IMR-90 (cell line): Measurements from ENCODE around the gene LHFPL6. TPM values are rescaled to one million over a fixed set of nuclear protein-coding genes. Genes with fewer than 3 reads are reported as not detected.

Source experiments
- ATAC-seq: fragments of 200-7000 bp; cut with Tn5 transposase; 2 replicates; pipeline ENCODE4 v1.9.1; 2020; ENCODE audit warnings: low read depth, mild to moderate bottlenecking, moderate library complexity
- BruUV-seq: library from RNA; stranded (reverse); fragments of 400-500 nt; replicated peaks from 2 replicates; lab custom pipeline; 2021; lab: Mats Ljungman, UMichigan
- CTCF ChIA-PET: fragments of 300-600 bp; formaldehyde crosslinking; extraction: SDS; loops from one replicate; lab custom pipeline; 2021; ENCODE audit warnings: antibody characterized with exemption; lab: Yijun Ruan, JAX
- POLR2A ChIA-PET: fragments of 300-600 bp; sonication (Branson Sonifier 250); formaldehyde crosslinking; loops from one replicate; lab custom pipeline; 2022; ENCODE audit warnings: antibody characterized with exemption; ENCODE audit not compliant: unreplicated experiment; lab: Charles Lee
- DNase-seq: peaks from one replicate; pipeline ENCODE4 v3.0.0; 2013
- H2AFZ ChIP-seq: replicated peaks from 2 replicates; pipeline ENCODE3; 2013; ENCODE audit warnings: low read length, mild to moderate bottlenecking; ENCODE audit not compliant: poor library complexity
- H2AK5ac ChIP-seq: 2 replicates; pipeline ENCODE4 v1.6.1; 2013; ENCODE audit warnings: low read depth, low read length, inconsistent platforms
- H2AK9ac ChIP-seq: replicated peaks from 2 replicates; pipeline ENCODE3; 2013; ENCODE audit warnings: mild to moderate bottlenecking, low read depth, low read length, moderate library complexity; ENCODE audit not compliant: poor library complexity
- H2BK120ac ChIP-seq: 2 replicates; pipeline ENCODE4 v1.6.1; 2013; ENCODE audit warnings: low read depth, low read length, inconsistent platforms
- H2BK15ac ChIP-seq: 3 replicates; pipeline ENCODE4 v1.6.1; 2013; ENCODE audit warnings: low read depth, low read length, inconsistent platforms
- H2BK20ac ChIP-seq: 2 replicates; pipeline ENCODE4 v1.6.1; 2013; ENCODE audit warnings: low read depth, mild to moderate bottlenecking, inconsistent platforms, low read length, moderate library complexity
- H2BK5ac ChIP-seq: 2 replicates; pipeline ENCODE4 v1.6.1; 2013; ENCODE audit warnings: mild to moderate bottlenecking, low read depth, low read length, inconsistent platforms; ENCODE audit not compliant: poor library complexity, severe bottlenecking
- H3K14ac ChIP-seq: replicated peaks from 2 replicates; pipeline ENCODE4 v1.6.1; 2013; ENCODE audit warnings: low read depth, low read length, inconsistent platforms
- H3K18ac ChIP-seq: 2 replicates; pipeline ENCODE4 v1.6.1; 2013; ENCODE audit warnings: low read depth, low read length, control low read depth
- H3K23ac ChIP-seq: 2 replicates; pipeline ENCODE4 v1.6.1; 2013; ENCODE audit warnings: low read depth, low read length, inconsistent platforms
- H3K27ac ChIP-seq: 2 replicates; pipeline ENCODE4 v1.5.1; 2013; ENCODE audit warnings: mild to moderate bottlenecking, control low read depth, low read length; ENCODE audit not compliant: insufficient read depth
- H3K27me3 ChIP-seq: 2 replicates; pipeline ENCODE4 v1.6.1; 2013; ENCODE audit warnings: low read length; ENCODE audit not compliant: control insufficient read depth, insufficient read depth
- H3K36me3 ChIP-seq: 2 replicates; pipeline ENCODE4 v1.6.1; 2013; ENCODE audit warnings: low read length, mixed read lengths; ENCODE audit not compliant: control insufficient read depth, insufficient read depth
- H3K4ac ChIP-seq: 2 replicates; pipeline ENCODE4 v1.6.1; 2013; ENCODE audit warnings: low read depth, low read length, inconsistent platforms
- H3K4me1 ChIP-seq: 2 replicates; pipeline ENCODE4 v1.6.1; 2013; ENCODE audit warnings: low read length, mixed read lengths; ENCODE audit not compliant: control insufficient read depth, insufficient read depth
- H3K4me2 ChIP-seq: 2 replicates; pipeline ENCODE4 v1.6.1; 2013; ENCODE audit warnings: low read depth, mild to moderate bottlenecking, control low read depth, low read length, moderate library complexity
- H3K4me3 ChIP-seq: 2 replicates; pipeline ENCODE4 v1.5.1; 2013; ENCODE audit warnings: low read depth, mild to moderate bottlenecking, control low read depth, low read length, moderate library complexity; ENCODE audit not compliant: insufficient read depth
- H3K56ac ChIP-seq: 2 replicates; pipeline ENCODE4 v1.6.1; 2013; ENCODE audit warnings: low read length, inconsistent platforms; ENCODE audit not compliant: insufficient read depth; ENCODE audit errors: extremely low read depth
- H3K79me1 ChIP-seq, 2 experiments: 2 replicates each; pipeline ENCODE4 v1.6.1; 2013; ENCODE audit warnings: low read length in 2 of 2, inconsistent platforms in 1 of 2, low read depth in 1 of 2
- H3K9ac ChIP-seq: 2 replicates; pipeline ENCODE4 v1.6.1; 2013; ENCODE audit warnings: low read depth, low read length, control low read depth
- H3K9me1 ChIP-seq: 2 replicates; pipeline ENCODE4 v1.6.1; 2013; ENCODE audit warnings: low read length, inconsistent platforms; ENCODE audit not compliant: insufficient read depth
- H3K9me3 ChIP-seq: 2 replicates; pipeline ENCODE4 v1.6.1; 2013; ENCODE audit warnings: low read length; ENCODE audit not compliant: control insufficient read depth, insufficient read depth
- H4K20me1 ChIP-seq: 2 replicates; pipeline ENCODE4 v1.6.1; 2013; ENCODE audit warnings: low read length, inconsistent platforms; ENCODE audit not compliant: insufficient read depth
- H4K5ac ChIP-seq: 2 replicates; pipeline ENCODE4 v1.6.1; 2013; ENCODE audit warnings: mild to moderate bottlenecking, low read depth, low read length, control low read depth
- H4K8ac ChIP-seq, 2 experiments: 2 replicates each; pipeline ENCODE4 v1.6.1; 2013; ENCODE audit warnings: low read depth in 2 of 2, low read length in 2 of 2, control low read depth in 1 of 2, inconsistent platforms in 1 of 2
- H4K91ac ChIP-seq: 2 replicates; pipeline ENCODE4 v1.6.1; 2013; ENCODE audit warnings: low read depth, low read length, inconsistent platforms; ENCODE audit not compliant: insufficient read depth
- BHLHE40 ChIP-seq: fragments of 150-350 bp; IDR thresholded peaks from 2 replicates; pipeline ENCODE4 v1.6.1; 2016; ENCODE audit warnings: mild to moderate bottlenecking, low read depth, low read length
- ELK1 ChIP-seq: fragments of 150-350 bp; IDR thresholded peaks from 2 replicates; pipeline ENCODE4 v1.6.1; 2016; ENCODE audit warnings: low read depth, mild to moderate bottlenecking, low read length, moderate library complexity, borderline replicate concordance
- FOS ChIP-seq: fragments of 150-350 bp; IDR thresholded peaks from 2 replicates; pipeline ENCODE4 v1.6.1; 2016; ENCODE audit warnings: low read depth, low read length
- MAZ ChIP-seq: IDR thresholded peaks from 2 replicates; pipeline ENCODE4 v1.6.1; 2012; ENCODE audit warnings: low read depth, mild to moderate bottlenecking, low read length, improper control_type of control experiment, moderate library complexity, borderline replicate concordance
- NFE2L2 ChIP-seq: fragments of 150-350 bp; IDR thresholded peaks from 2 replicates; pipeline ENCODE4 v1.6.1; 2016; ENCODE audit warnings: low read depth, mild to moderate bottlenecking, low read length
- POLR2A ChIP-seq: IDR thresholded peaks from 2 replicates; pipeline ENCODE4 v1.6.1; 2012; ENCODE audit warnings: mild to moderate bottlenecking, low read depth, low read length
- RFX5 ChIP-seq: IDR thresholded peaks from 2 replicates; pipeline ENCODE4 v1.8.0; 2012; ENCODE audit warnings: low read depth, mild to moderate bottlenecking, low read length, moderate library complexity
- SMC3 ChIP-seq: fragments of 150-350 bp; IDR thresholded peaks from 2 replicates; pipeline ENCODE4 v1.6.1; 2016; ENCODE audit warnings: low read depth, mild to moderate bottlenecking, antibody characterized with exemption, low read length, moderate library complexity
- WGBS, 2 experiments: methylation state at CpG; one replicate each; pipeline versions ENCODE4 v1.1.5 to v1.1.7; 2013; ENCODE audit warnings: missing lambda C conversion rate in 2 of 2; ENCODE audit not compliant: insufficient read length in 1 of 2; ENCODE audit errors: extremely low coverage in 2 of 2; 5-methylcytosine and 5-hydroxymethylcytosine counted together
- dilution Hi-C: fragments of 300-500 bp; cut with HindIII; formaldehyde crosslinking; loops from one replicate; pipeline ENCODE4 v1.14.3; 2018; ENCODE audit warnings: low sequenced_read_pairs; ENCODE audit not compliant: unreplicated experiment
- in situ Hi-C: fragments of 300-500 bp; cut with MboI; formaldehyde crosslinking; loops from 3 replicates; pipeline ENCODE4 v1.14.3; 2019; ENCODE audit warnings: low sequenced_read_pairs, inconsistent platforms, mixed read lengths
- intact Hi-C: fragments of 100-400 bp; cut with micrococcal nuclease; formaldehyde crosslinking; loops from 2 replicates; pipeline ENCODE4 v1.10.0; 2022
- polyA plus RNA-seq, 3 experiments: library from polyadenylated mRNA; depleted of rRNA; stranded (reverse); fragments of >200 nt; gene quantifications; 2 replicates each; pipeline ENCODE4 v1.2.3, GENCODE V29; 2012; ENCODE audit warnings: low replicate concordance in 1 of 3
- total RNA-seq: library from RNA; depleted of rRNA; stranded (reverse); fragments of >200 nt; gene quantifications from 2 replicates; pipeline ENCODE4 v1.2.3, GENCODE V29; 2012

LHFPL6 gene
- total and polyA plus RNA-seq, 2 of the 4 experiments (the other 2 are of a cell fraction) = 24.7 to 36.1 TPM

- Histone ChIP-seq H4K5ac (no peak overlapping the region), H3K4me2 (no peak overlapping the region), H3K27me3 (no peaks in the 10 kb centered on the region), H2AFZ (no peak overlapping the region), H3K14ac (0 out of 2 replicates have a peak overlapping the region, but pooled peaks have one; percentile 31), H2AK5ac (0 out of 2 replicates have a peak overlapping the region, but pooled peaks have one; percentile 35), H2BK5ac (no peak overlapping the region), H3K36me3 (no peaks in the 10 kb centered on the region), H3K9me1 (peaks cover 3% of the 10 kb centered on the region; the same call in 1 of the 2 replicates), H3K18ac (no peak overlapping the region), H3K27ac (no peak overlapping the region), H4K20me1 (no peaks in the 10 kb centered on the region), H2BK120ac (no peak overlapping the region), H3K4me3 (no peak overlapping the region), H2BK15ac (no peak overlapping the region), H3K4me1 (peaks cover 4% of the 10 kb centered on the region), H3K4ac (no peak overlapping the region), H3K23ac (peak overlapping the region; percentile 51; the same call in 1 of the 2 replicates), H2AK9ac (no peak overlapping the region), H3K56ac (no peak overlapping the region), H3K9ac (no peak overlapping the region), H2BK20ac (no peak overlapping the region), H3K9me3 (no peaks in the 10 kb centered on the region), H3K79me1 (peaks cover 13 to 34% of the 10 kb centered on the region in 2 experiments; a peak in 3 of 4 replicates), H4K8ac (peak overlapping the region in 1 of 2 experiments; percentile 35; a peak in 1 of 4 replicates), H4K91ac (no peak overlapping the region)
- intact Hi-C loops (loop anchor here (2.0 kb wide), 1 partner anchor 14 kb away; no protein-coding TSS in a partner anchor), in situ Hi-C loops (no loop called here), dilution Hi-C loops (no loop called here)
- ChIA-PET POLR2A (no interaction called here), CTCF (no interaction called here)
- TF ChIP-seq SMC3 (no peak), NFE2L2 (no peak), POLR2A (no peak), MAZ (no peak), FOS (no peak), RFX5 (no peak), ELK1 (no peak), BHLHE40 (no peak)
- ATAC-seq (no peak), DNase-seq (no peak)
- BruUV-seq = no TSS peak
- WGBS, 2 experiments = no CpG with 5 or more reads among the region's 3 CpGs
Measured at GRCh38 chr13:39448834-39449233, 154.2 kb downstream of the LHFPL6 start.
